Endodermal cell (in vitro differentiated cells): Measurements from ENCODE around the gene NIM1K. TPM values are rescaled to one million over a fixed set of nuclear protein-coding genes. Genes with fewer than 3 reads are reported as not detected.

ENCODE experiments used
- DNase-seq: peaks from one replicate; pipeline ENCODE4 v3.0.0-alpha.2; 2017
- H3K27ac ChIP-seq: 2 replicates; pipeline ENCODE4 v1.5.1; 2013; ENCODE audit warnings: mild to moderate bottlenecking, low read depth, low read length, moderate library complexity
- H3K27me3 ChIP-seq: 2 replicates; pipeline ENCODE4 v1.6.1; 2013; ENCODE audit warnings: mild to moderate bottlenecking, low read length, moderate library complexity; ENCODE audit not compliant: insufficient read depth, control insufficient read depth, poor library complexity, severe bottlenecking
- H3K36me3 ChIP-seq: 2 replicates; pipeline ENCODE4 v1.7.0; 2013; ENCODE audit warnings: mild to moderate bottlenecking, low read length, moderate library complexity; ENCODE audit not compliant: control insufficient read depth, insufficient read depth
- H3K4me1 ChIP-seq: one replicate; pipeline ENCODE4 v1.7.0; 2013; ENCODE audit warnings: low read length; ENCODE audit not compliant: control insufficient read depth, insufficient read depth
- H3K4me3 ChIP-seq: 2 replicates; pipeline ENCODE4 v1.5.1; 2013; ENCODE audit warnings: mild to moderate bottlenecking, low read length, moderate library complexity
- H3K9ac ChIP-seq: 2 replicates; pipeline ENCODE4 v1.6.1; 2013; ENCODE audit warnings: mild to moderate bottlenecking, low read length, moderate library complexity; ENCODE audit not compliant: poor library complexity, severe bottlenecking; ENCODE audit errors: extremely low read depth
- H3K9me3 ChIP-seq: 2 replicates; pipeline ENCODE4 v1.6.1; 2013; ENCODE audit warnings: mild to moderate bottlenecking, low read length, moderate library complexity; ENCODE audit not compliant: control insufficient read depth
- H3K27ac Mint-ChIP-seq: 2 replicates; pipeline ENCODE4 v1.8.0; 2020; ENCODE audit warnings: mixed read lengths
- H3K27me3 Mint-ChIP-seq: 2 replicates; pipeline ENCODE4 v1.8.0; 2021; ENCODE audit warnings: mild to moderate bottlenecking, mixed read lengths; ENCODE audit not compliant: insufficient read depth
- H3K36me3 Mint-ChIP-seq: 2 replicates; pipeline ENCODE4 v1.8.0; 2020; ENCODE audit warnings: low read depth, mixed read lengths
- H3K4me1 Mint-ChIP-seq: 2 replicates; pipeline ENCODE4 v1.8.0; 2020; ENCODE audit warnings: mixed read lengths
- H3K4me3 Mint-ChIP-seq: 2 replicates; pipeline ENCODE4 v1.8.0; 2020; ENCODE audit warnings: mild to moderate bottlenecking, moderate library complexity, mixed read lengths
- H3K9me3 Mint-ChIP-seq: 2 replicates; pipeline ENCODE4 v1.8.0; 2020; ENCODE audit warnings: mild to moderate bottlenecking, mixed read lengths
- CTCF ChIP-seq: fragments of 200-600 bp; sonication (generic); conservative IDR thresholded peaks from 2 replicates; pipeline ENCODE4 v1.5.0; 2021; ENCODE audit warnings: antibody characterized with exemption, mild to moderate bottlenecking
- WGBS, 2 experiments: methylation state at CpG; one replicate each; pipeline versions ENCODE4 v1.1.5 to v1.1.7; 2013; ENCODE audit warnings: missing lambda C conversion rate in 2 of 2, mixed read lengths in 1 of 2; ENCODE audit not compliant: insufficient coverage in 1 of 2, insufficient read length in 1 of 2; 5-methylcytosine and 5-hydroxymethylcytosine counted together
- total RNA-seq, 2 donors: library from RNA; stranded (reverse); fragmentation: NEBNext Ultra II Directional in 1 of 2; extraction: Animal tissue kit (Norgen Biotek cat#: 25700) in 1 of 2; gene quantifications; 2 replicates in 1 of 2; 3 replicates in 1 of 2; pipeline ENCODE4 v1.2.1, GENCODE V29; 2021

The NIM1K gene
- total RNA-seq, 2 donors from 2014 or later = not detected

DNA sequence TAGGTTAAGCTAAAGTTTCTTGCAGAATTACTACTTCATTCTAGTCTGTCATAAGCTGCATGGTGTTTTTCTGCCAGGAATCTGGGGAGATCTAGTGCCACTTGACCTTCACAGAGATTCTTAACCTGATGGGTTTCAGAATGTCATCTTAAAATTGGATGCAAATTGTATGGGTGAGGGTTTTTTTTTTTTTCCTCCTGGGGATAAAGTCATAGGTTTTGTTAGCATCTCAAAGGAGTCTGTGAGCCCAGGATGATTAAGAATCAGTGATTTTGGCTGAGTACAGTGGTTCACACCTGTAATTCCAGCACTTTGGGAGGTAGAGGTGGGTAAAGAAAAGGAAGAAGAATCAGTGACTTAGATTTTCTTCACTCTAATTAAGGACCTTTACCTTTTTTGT is 51.2 kb downstream of the NIM1K start:
- Histone ChIP-seq H3K27ac (no peak overlapping the region), H3K9me3 (no peaks in the 10 kb centered on the region)
- H3K27me3 Mint-ChIP-seq = no peaks in the 10 kb centered on the region

DNA sequence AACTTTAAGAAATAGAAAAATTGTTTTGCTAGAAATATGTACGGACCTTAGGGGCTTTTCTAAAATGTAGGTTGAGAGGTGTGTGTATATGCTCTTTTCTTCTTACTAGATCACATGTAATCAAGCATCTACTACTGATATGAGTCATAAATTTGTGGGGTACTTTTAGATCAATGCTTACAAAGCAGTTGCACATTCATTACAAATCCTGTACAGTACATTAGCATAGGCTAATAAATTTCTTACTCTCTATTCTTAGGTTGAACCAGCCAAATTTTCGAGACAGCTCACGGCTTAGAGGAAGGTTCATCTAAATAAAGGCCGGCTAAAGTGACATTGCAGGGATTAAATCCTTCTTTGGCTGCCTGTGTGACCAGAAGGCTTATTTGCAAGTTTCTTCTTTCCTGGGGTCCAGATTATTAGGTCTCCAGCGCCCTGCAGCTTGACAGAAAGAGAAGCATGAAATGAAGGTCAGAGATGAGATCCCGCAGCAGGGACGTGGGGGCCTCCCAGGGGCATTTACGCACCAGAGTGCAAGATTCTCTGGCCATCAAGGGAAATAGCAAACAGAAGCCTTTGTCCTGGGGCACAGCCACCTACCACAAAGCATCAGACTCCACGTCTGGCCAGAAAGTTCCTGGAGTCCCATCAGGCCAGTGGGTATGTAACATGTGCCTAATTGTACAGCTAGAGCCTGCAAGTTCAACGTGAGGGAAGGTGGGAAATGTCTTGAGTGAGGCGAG is 53.0 kb downstream of the NIM1K start:
- 80 to 89% methylated on average over 3 to 11 of the region's 11 CpGs for WGBS, 2 experiments
- no peaks in the 10 kb centered on the region for H3K4me1 Mint-ChIP-seq
- H3K27me3 ChIP-seq = no peaks in the 10 kb centered on the region
- H3K27ac ChIP-seq = peak overlapping the region; percentile 5
- no peak for TF ChIP-seq CTCF
- H3K36me3 ChIP-seq = no peaks in the 10 kb centered on the region
- no peak overlapping the region for H3K4me3 ChIP-seq
- no peak overlapping the region for H3K9ac ChIP-seq
- H3K36me3 Mint-ChIP-seq = no peaks in the 10 kb centered on the region
- DNase-seq = no peak
- no peak overlapping the region for H3K27ac Mint-ChIP-seq
- no peaks in the 10 kb centered on the region for H3K9me3 Mint-ChIP-seq
- peaks cover 4% of the 10 kb centered on the region for H3K4me1 ChIP-seq
- H3K27me3 Mint-ChIP-seq = no peaks in the 10 kb centered on the region
- H3K4me3 Mint-ChIP-seq = no peak overlapping the region
- H3K9me3 ChIP-seq = no peaks in the 10 kb centered on the region

More for the DNA sequence above, 51.2 kb downstream of the NIM1K start:
- Mint-ChIP-seq H3K4me3 (no peak overlapping the region), H3K27ac (no peak overlapping the region), H3K9me3 (no peaks in the 10 kb centered on the region), H3K4me1 (no peaks in the 10 kb centered on the region), H3K36me3 (no peaks in the 10 kb centered on the region)
- DNase-seq = no peak
- Histone ChIP-seq H3K9ac (no peak overlapping the region), H3K27me3 (no peaks in the 10 kb centered on the region), H3K36me3 (no peaks in the 10 kb centered on the region), H3K4me3 (no peak overlapping the region), H3K4me1 (peaks cover 4% of the 10 kb centered on the region)
- no peak for TF ChIP-seq CTCF

DNA sequence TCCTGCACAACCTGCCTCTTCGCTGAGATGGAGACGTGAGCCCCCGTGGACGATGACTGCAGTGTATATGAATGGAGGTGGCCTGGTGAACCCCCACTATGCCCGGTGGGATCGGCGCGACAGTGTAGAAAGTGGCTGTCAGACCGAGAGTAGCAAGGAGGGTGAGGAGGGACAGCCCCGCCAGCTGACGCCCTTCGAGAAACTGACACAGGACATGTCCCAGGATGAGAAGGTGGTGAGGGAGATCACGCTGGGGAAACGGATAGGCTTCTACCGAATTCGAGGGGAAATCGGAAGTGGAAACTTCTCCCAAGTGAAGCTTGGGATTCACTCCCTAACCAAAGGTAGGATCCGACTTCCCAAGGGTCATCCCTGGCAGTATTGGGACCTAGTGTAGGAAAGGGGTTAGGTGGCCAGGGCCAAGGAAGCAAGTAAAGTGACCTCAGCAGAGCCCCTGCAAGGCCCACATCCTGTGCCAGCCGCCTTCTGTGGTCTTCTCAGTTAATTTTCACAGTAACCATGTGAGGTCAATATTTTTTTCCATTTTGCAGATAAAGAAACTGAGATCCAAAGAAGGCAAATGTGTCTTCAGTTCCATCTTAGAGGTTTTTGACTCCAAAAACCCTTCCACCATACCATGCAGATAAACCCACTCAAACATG is 53.8 kb downstream of the NIM1K start:
- no peak for DNase-seq
- Histone ChIP-seq H3K36me3 (no peaks in the 10 kb centered on the region), H3K4me3 (no peak overlapping the region), H3K4me1 (peaks cover 4% of the 10 kb centered on the region), H3K9me3 (no peaks in the 10 kb centered on the region), H3K27ac (no peak overlapping the region), H3K9ac (no peak overlapping the region), H3K27me3 (no peaks in the 10 kb centered on the region)
- Mint-ChIP-seq H3K4me1 (no peaks in the 10 kb centered on the region), H3K4me3 (no peak overlapping the region), H3K27ac (no peak overlapping the region), H3K36me3 (no peaks in the 10 kb centered on the region), H3K9me3 (no peaks in the 10 kb centered on the region), H3K27me3 (no peaks in the 10 kb centered on the region)
- WGBS, 2 experiments = 95 to 100% methylated on average over 7 to 19 of the region's 19 CpGs
- TF ChIP-seq CTCF = no peak
